B cell (primary cell): Measurements from ENCODE around the gene CAMK1. TPM values are rescaled to one million over a fixed set of nuclear protein-coding genes. Genes with fewer than 3 reads are reported as not detected.

ENCODE experiments used
- ATAC-seq: fragments of 200-7000 bp; cut with Tn5 transposase; one replicate; pipeline ENCODE4 v1.10.0; 2021; ENCODE audit warnings: low read depth, mild to moderate bottlenecking, moderate number of reproducible peaks, moderate library complexity
- CTCF ChIA-PET: fragments of 350-600 bp; sonication (Branson Sonifier 250); formaldehyde crosslinking; loops from one replicate; lab custom pipeline; 2021; ENCODE audit warnings: antibody characterized with exemption, inconsistent platforms; lab: Charles Lee
- POLR2A ChIA-PET: fragments of 350-600 bp; sonication (Branson Sonifier 250); formaldehyde crosslinking; loops from one replicate; lab custom pipeline; 2021; ENCODE audit warnings: antibody characterized with exemption; lab: Charles Lee
- DNase-seq: peaks from one replicate; pipeline ENCODE4 v3.0.0; 2013
- H2AFZ ChIP-seq: 2 replicates; pipeline ENCODE4 v1.6.1; 2012; ENCODE audit warnings: mild to moderate bottlenecking, low read depth, low read length; ENCODE audit not compliant: insufficient read depth, poor library complexity, severe bottlenecking
- H3K27ac ChIP-seq, 2 donors: 1 replicate in 1 of 2; 2 replicates in 1 of 2; pipeline ENCODE4 v1.5.1; 2012 to 2013; ENCODE audit warnings: low read length in 2 of 2, mild to moderate bottlenecking in 2 of 2, moderate library complexity in 1 of 2
- H3K27me3 ChIP-seq, 4 experiments: fragments of 200-600 bp in 1 of 4; sonication (generic) in 1 of 4; replicated peaks in 1 of 4; 1 replicate in 2 of 4; 2 replicates in 2 of 4; pipeline versions ENCODE4 v1.6.1 to v1.7.0; 2013 to 2016; ENCODE audit warnings: low read length in 3 of 4, mild to moderate bottlenecking in 2 of 4, mixed read lengths in 1 of 4, moderate library complexity in 1 of 4; ENCODE audit not compliant: insufficient read depth in 4 of 4, control insufficient read depth in 3 of 4; ENCODE audit errors: control extremely low read depth in 1 of 4
- H3K36me3 ChIP-seq, 2 experiments: replicated peaks in 1 of 2; 1 replicate in 1 of 2; 2 replicates in 1 of 2; pipeline versions ENCODE4 v1.6.1 to v1.7.1; 2013; ENCODE audit warnings: low read length in 1 of 2; ENCODE audit not compliant: insufficient read depth in 2 of 2, control insufficient read depth in 1 of 2; ENCODE audit errors: control extremely low read depth in 1 of 2, extremely low read depth in 1 of 2
- H3K4me1 ChIP-seq, 2 donors: fragments of 200-600 bp in 1 of 2; sonication (generic) in 1 of 2; 1 replicate in 1 of 2; 2 replicates in 1 of 2; pipeline versions ENCODE4 v1.5.1 to v1.6.1; 2013 to 2017; ENCODE audit warnings: low read length in 2 of 2; ENCODE audit not compliant: control insufficient read depth in 2 of 2, insufficient read depth in 2 of 2
- H3K4me2 ChIP-seq: replicated peaks from 2 replicates; pipeline ENCODE3; 2012; ENCODE audit warnings: mild to moderate bottlenecking, low read depth, low read length; ENCODE audit not compliant: poor library complexity, severe bottlenecking
- H3K4me3 ChIP-seq, 5 experiments: fragments of 200-600 bp in 1 of 5; sonication (generic) in 1 of 5; 1 replicate in 3 of 5; 2 replicates in 2 of 5; pipeline versions ENCODE4 v1.5.1 to v1.7.0; 2011 to 2016; ENCODE audit warnings: low read length in 4 of 5, mild to moderate bottlenecking in 4 of 5, low read depth in 2 of 5, control low read depth in 1 of 5, moderate library complexity in 1 of 5; ENCODE audit not compliant: insufficient read depth in 1 of 5; ENCODE audit errors: control extremely low read depth in 1 of 5, extremely low read depth in 1 of 5
- H3K79me2 ChIP-seq: fragments of 200-600 bp; sonication (generic); one replicate; pipeline ENCODE4 v1.6.0; 2016; ENCODE audit warnings: low read length; ENCODE audit not compliant: control insufficient read depth, insufficient read depth
- H3K9ac ChIP-seq: fragments of 200-600 bp; sonication (generic); 2 replicates; pipeline ENCODE4 v1.6.1; 2017; ENCODE audit warnings: mild to moderate bottlenecking, low read length, moderate library complexity
- H3K9me3 ChIP-seq, 3 donors: one replicate each; pipeline versions ENCODE4 v1.6.1 to v1.7.1; 2013; ENCODE audit warnings: low read length in 2 of 3; ENCODE audit not compliant: control insufficient read depth in 2 of 3, insufficient read depth in 1 of 3; ENCODE audit errors: control extremely low read depth in 1 of 3
- H4K20me1 ChIP-seq: 2 replicates; pipeline ENCODE4 v1.6.0; 2012; ENCODE audit warnings: mild to moderate bottlenecking, low read length; ENCODE audit not compliant: insufficient read depth, control insufficient read depth, poor library complexity, severe bottlenecking
- H3K27ac Mint-ChIP-seq: one replicate; pipeline ENCODE4 v1.8.0; 2021; ENCODE audit warnings: mixed read lengths
- H3K27me3 Mint-ChIP-seq: one replicate; pipeline ENCODE4 v1.8.0; 2021; ENCODE audit warnings: mixed read lengths
- H3K4me1 Mint-ChIP-seq: one replicate; pipeline ENCODE4 v1.8.0; 2021; ENCODE audit warnings: mixed read lengths
- H3K4me3 Mint-ChIP-seq: one replicate; pipeline ENCODE4 v1.8.0; 2021; ENCODE audit warnings: mixed read lengths
- H3K9me3 Mint-ChIP-seq: one replicate; pipeline ENCODE4 v1.8.0; 2022; ENCODE audit warnings: mixed read lengths; ENCODE audit not compliant: insufficient read depth
- EZH2 ChIP-seq: IDR thresholded peaks from 2 replicates; pipeline ENCODE4 v1.6.1; 2012; ENCODE audit warnings: borderline replicate concordance, low read depth, mild to moderate bottlenecking, moderate library complexity, low read length; ENCODE audit not compliant: insufficient read depth, poor library complexity, severe bottlenecking
- WGBS: methylation state at CpG from one replicate; pipeline ENCODE4 v1.1.5; 2013; ENCODE audit warnings: missing lambda C conversion rate; ENCODE audit not compliant: insufficient coverage; 5-methylcytosine and 5-hydroxymethylcytosine counted together
- intact Hi-C: fragments of 100-400 bp; cut with micrococcal nuclease; formaldehyde crosslinking; loops from one replicate; pipeline ENCODE4 v1.10.0; 2022
- polyA plus RNA-seq: library from polyadenylated mRNA; depleted of rRNA; stranded (reverse); fragments of >200 nt; gene quantifications from 2 replicates; pipeline ENCODE4 v1.2.3, GENCODE V29; 2012
- total RNA-seq, 2 donors: library from RNA; stranded (reverse); fragments of 120-200 nt in 1 of 2; gene quantifications; 1 replicate in 1 of 2; 2 replicates in 1 of 2; pipeline versions ENCODE4 v1.2.3 to v1.2.4, GENCODE V29; 2013 to 2022
- TF ChIP-seq, protein P1 (sequence below): fragments of 200-600 bp; IDR thresholded peaks from one replicate; pipeline ENCODE4 v1.8.0; 2022; ENCODE audit warnings: antibody characterized with exemption, mild to moderate bottlenecking

CAMK1 gene
- total and polyA plus RNA-seq, 2 donors (not counting 1 experiment from before 2014, with no cell fraction given): 0.57 to 0.82 TPM

DNA sequence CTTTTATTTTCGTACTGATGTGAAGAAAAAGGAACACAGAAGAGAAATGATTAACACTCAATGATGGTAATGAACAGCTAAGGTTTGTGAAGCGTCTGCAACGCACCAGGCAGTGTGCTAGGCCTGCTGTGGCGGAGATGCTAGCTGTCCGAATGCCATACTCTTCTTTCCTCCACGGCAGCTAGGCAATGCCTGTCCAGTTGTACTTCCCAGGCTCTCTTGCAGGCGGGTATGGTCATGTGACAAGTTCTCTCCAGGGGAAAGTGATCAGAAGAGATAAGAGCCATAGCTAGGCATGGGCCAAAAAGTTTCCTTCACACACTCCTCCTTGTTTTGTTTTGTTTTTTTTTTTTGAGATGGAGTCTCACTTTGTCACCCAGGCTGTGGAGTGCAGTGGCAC, 15.9 kb upstream of the CAMK1 start:
- Histone ChIP-seq H3K27me3 (no peaks in the 10 kb centered on the region), H3K27ac (no peak overlapping the region), H3K79me2 (peaks cover 23% of the 10 kb centered on the region), H3K36me3 (peaks cover 2 to 62% of the 10 kb centered on the region in 2 experiments), H3K9ac (no peak overlapping the region), H3K4me1 (peaks cover 21 to 29% of the 10 kb centered on the region in 2 donors), H4K20me1 (no peaks in the 10 kb centered on the region), H2AFZ (no peak overlapping the region), H3K4me2 (no peak overlapping the region), H3K9me3 (no peaks in the 10 kb centered on the region), H3K4me3 (no peak overlapping the region)
- 93% methylated on average over 6 of the region's 7 CpGs for WGBS
- no peak overlapping the region for H3K4me3 Mint-ChIP-seq
- ChIA-PET POLR2A (interaction anchor here (0.6 kb wide), 1 partner anchor 140 kb away, joined by 3 read pairs; no protein-coding TSS in a partner anchor), CTCF (no interaction called here)
- H3K27me3 Mint-ChIP-seq: no peaks in the 10 kb centered on the region
- intact Hi-C loops: no loop called here
- DNase-seq (no peak), ATAC-seq (no peak)
- H3K27ac Mint-ChIP-seq: no peak overlapping the region
- TF ChIP-seq, protein P1, sequence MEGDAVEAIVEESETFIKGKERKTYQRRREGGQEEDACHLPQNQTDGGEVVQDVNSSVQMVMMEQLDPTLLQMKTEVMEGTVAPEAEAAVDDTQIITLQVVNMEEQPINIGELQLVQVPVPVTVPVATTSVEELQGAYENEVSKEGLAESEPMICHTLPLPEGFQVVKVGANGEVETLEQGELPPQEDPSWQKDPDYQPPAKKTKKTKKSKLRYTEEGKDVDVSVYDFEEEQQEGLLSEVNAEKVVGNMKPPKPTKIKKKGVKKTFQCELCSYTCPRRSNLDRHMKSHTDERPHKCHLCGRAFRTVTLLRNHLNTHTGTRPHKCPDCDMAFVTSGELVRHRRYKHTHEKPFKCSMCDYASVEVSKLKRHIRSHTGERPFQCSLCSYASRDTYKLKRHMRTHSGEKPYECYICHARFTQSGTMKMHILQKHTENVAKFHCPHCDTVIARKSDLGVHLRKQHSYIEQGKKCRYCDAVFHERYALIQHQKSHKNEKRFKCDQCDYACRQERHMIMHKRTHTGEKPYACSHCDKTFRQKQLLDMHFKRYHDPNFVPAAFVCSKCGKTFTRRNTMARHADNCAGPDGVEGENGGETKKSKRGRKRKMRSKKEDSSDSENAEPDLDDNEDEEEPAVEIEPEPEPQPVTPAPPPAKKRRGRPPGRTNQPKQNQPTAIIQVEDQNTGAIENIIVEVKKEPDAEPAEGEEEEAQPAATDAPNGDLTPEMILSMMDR: no peak
- no peak for TF ChIP-seq EZH2
- peaks cover 31% of the 10 kb centered on the region for H3K4me1 Mint-ChIP-seq
- no peaks in the 10 kb centered on the region for H3K9me3 Mint-ChIP-seq

DNA sequence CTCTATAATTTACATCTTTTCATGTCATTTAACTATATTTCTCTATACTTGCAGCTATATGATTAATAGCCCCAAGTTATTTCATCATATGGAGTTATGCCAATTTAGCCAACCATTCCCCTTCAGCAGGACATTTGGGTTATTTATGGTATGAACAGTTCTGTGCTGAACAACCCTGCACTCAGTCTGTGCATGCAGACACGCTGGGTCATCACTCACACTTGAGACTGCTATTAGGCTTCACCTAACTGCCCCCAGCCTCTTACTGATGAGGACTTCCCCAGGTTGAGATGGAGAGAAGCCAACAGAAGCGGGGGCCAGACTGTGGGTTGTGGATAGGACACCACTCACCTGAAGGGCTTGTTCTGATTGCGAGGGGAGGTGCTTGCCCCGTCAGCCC, 15.2 kb upstream of the CAMK1 start:
- ChIA-PET CTCF (interaction anchor here (1.2 kb wide), 1 partner anchor 148 kb away, joined by 3 read pairs; no protein-coding TSS in a partner anchor), POLR2A (interaction anchor here (0.6 kb wide), 1 partner anchor 23 kb away, joined by 3 read pairs; no protein-coding TSS in a partner anchor)
- Histone ChIP-seq H3K4me3 (no peak overlapping the region), H3K36me3 (peaks cover 2 to 57% of the 10 kb centered on the region in 2 experiments), H3K9me3 (no peaks in the 10 kb centered on the region), H3K4me2 (no peak overlapping the region), H3K4me1 (peaks cover 28 to 30% of the 10 kb centered on the region in 2 donors), H2AFZ (no peak overlapping the region), H4K20me1 (no peaks in the 10 kb centered on the region), H3K27me3 (no peaks in the 10 kb centered on the region), H3K27ac (no peak overlapping the region), H3K9ac (no peak overlapping the region), H3K79me2 (peaks cover 19% of the 10 kb centered on the region)
- H3K4me1 Mint-ChIP-seq: peaks cover 33% of the 10 kb centered on the region
- no peak for ATAC-seq
- intact Hi-C loops: loop anchor here (5.0 kb wide), 1 partner anchor 242 kb away; the partner anchor contains the start of gene FANCD2
- no peak overlapping the region for H3K4me3 Mint-ChIP-seq
- DNase-seq: no peak
- H3K27me3 Mint-ChIP-seq: no peaks in the 10 kb centered on the region
- no peaks in the 10 kb centered on the region for H3K9me3 Mint-ChIP-seq
- WGBS: 100% methylated on average over 1 of the region's 4 CpGs
- TF ChIP-seq, protein P1: no peak
- no peak for TF ChIP-seq EZH2
- no peak overlapping the region for H3K27ac Mint-ChIP-seq
